ENCODE data around the gene SSBP3. TPM values are rescaled to one million over a fixed set of nuclear protein-coding genes. Genes with fewer than 3 reads are reported as not detected.

The SSBP3 gene
- total RNA-seq, 1 experiment from 2014 or later: 37.5 TPM

DNA sequence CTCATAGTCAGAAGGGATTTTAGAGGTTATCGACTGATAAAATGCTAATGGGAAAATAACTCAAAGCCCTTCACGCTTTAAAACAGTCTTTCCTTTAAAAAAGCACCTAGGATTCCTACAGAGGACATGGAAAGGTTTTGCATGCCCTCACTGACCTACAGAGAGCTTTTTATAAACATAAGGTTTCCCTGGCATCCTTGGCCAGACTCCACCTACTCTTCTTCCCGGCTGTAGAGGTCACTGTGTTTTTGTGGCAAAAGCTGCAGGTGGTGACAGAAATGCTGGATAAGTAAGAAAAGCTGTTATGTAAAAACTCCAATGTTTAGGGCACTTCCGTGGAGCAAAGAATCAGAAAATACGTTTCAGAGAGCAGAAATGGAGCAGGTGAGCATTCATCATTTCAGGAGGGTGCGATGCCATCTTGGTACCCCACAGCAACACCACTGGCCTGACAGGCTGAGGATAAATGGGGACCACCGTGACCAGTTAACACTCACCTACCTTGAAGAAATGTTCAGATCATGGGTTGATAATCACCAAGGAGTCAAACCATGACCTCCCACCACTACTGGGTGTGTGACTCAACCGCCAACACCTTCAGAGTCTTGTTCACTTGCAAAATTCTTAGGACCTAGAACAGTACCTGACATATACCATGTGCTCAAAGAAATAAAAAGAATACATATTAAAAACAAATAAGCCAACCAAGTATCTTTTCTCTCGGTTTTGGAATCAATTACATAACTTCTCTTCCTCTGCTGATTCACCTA lies 46.6 kb downstream of the SSBP3 start:
- Histone ChIP-seq H3K27me3 (ENCODE audit: insufficient read depth, low read length) (no peaks in the 10 kb centered on the region), H3K27ac (ENCODE audit: low read depth, low read length) (no peak overlapping the region), H3K9me3 (ENCODE audit: control insufficient read depth in 1 of 2, insufficient read depth in 1 of 2, low read depth in 1 of 2, low read length in 2 of 2) (no peaks in the 10 kb centered on the region), H3K4me2 (ENCODE audit: low read length) (no peak overlapping the region), H3K9ac (ENCODE audit: low read length) (no peak overlapping the region), H2AFZ (ENCODE audit: low read depth, low read length, poor library complexity, severe bottlenecking) (no peak overlapping the region), H3K79me2 (ENCODE audit: insufficient read depth, low read length) (no peaks in the 10 kb centered on the region), H3K9me2 (ENCODE audit: insufficient read depth) (no peaks in the 10 kb centered on the region), H3K4me3 (replicated peaks in 1 of 2; ENCODE audit: low read depth in 1 of 2, low read length in 2 of 2) (no peak overlapping the region), H3K36me3 (ENCODE audit: control insufficient read depth in 1 of 2, insufficient read depth in 2 of 2, low read length in 2 of 2) (no peaks in the 10 kb centered on the region; a peak in 1 of 4 replicates), H4K20me1 (ENCODE audit: insufficient read depth) (no peaks in the 10 kb centered on the region; the same call in 1 of the 2 replicates), H3K4me1 (ENCODE audit: control insufficient read depth in 1 of 2, insufficient read depth in 2 of 2, low read length in 2 of 2) (peaks cover 0 to 10% of the 10 kb centered on the region in 2 experiments; a peak in 1 of 4 replicates)
- BruUV-seq (replicated peaks): no TSS peak
- DNase-seq (ENCODE audit: low read depth, low spot score): no peak
- ChIA-PET CTCF (no interaction called here), RAD21 (ENCODE audit: low non-redundant PET in 1 of 2, low total read pairs in 2 of 2, uncharacterized antibody in 2 of 2, unreplicated experiment in 2 of 2) (no interaction called here), POLR2A (no interaction called here)
- intact Hi-C loops (cut with micrococcal nuclease): no loop called here
- TF ChIP-seq SP1 (IDR thresholded peaks at IDR 0.05; ENCODE audit: low read depth) (no peak), CTCF (IDR thresholded peaks at IDR 0.05 in 2 of 3, conservative IDR thresholded peaks at IDR 0.05 in 1 of 3; ENCODE audit: borderline replicate concordance in 1 of 3, insufficient read depth in 1 of 3, low read depth in 2 of 3, low read length in 2 of 3) (0 out of 6 replicates have a peak, but pooled peaks of 1 of the 3 experiments have one; percentile 7), ZBTB33 (IDR thresholded peaks at IDR 0.05; ENCODE audit: extremely low read depth, insufficient replicate concordance, low read length) (no peak), POLR2A (IDR thresholded peaks at IDR 0.05; ENCODE audit: borderline replicate concordance, extremely low read depth, insufficient read depth, insufficient read length) (no peak), FOSL1 (IDR thresholded peaks at IDR 0.05; ENCODE audit: low read depth) (no peak), CEBPB (IDR thresholded peaks at IDR 0.05; ENCODE audit: low read depth) (no peak), ATF3 (IDR thresholded peaks at IDR 0.05) (no peak)
- ATAC-seq: no peak
